Endothelial cell of umbilical vein (primary cell): ENCODE measurements around the gene MYMX. TPM values are rescaled to one million over a fixed set of nuclear protein-coding genes. Genes with fewer than 3 reads are reported as not detected.

ENCODE experiments used
- BruUV-seq: library from RNA; stranded (reverse); fragments of 400-500 nt; replicated peaks from 2 replicates; lab custom pipeline; 2021; lab: Mats Ljungman, UMichigan
- CTCF ChIA-PET: fragments of 300-600, 350-600 bp; sonication (Branson Sonifier 250); formaldehyde crosslinking; loops from one replicate; lab custom pipeline; 2021; ENCODE audit warnings: antibody characterized with exemption, inconsistent platforms; lab: Charles Lee
- POLR2A ChIA-PET: fragments of 300-600, 350-600 bp; sonication (Branson Sonifier 250); formaldehyde crosslinking; loops from one replicate; lab custom pipeline; 2021; ENCODE audit warnings: antibody characterized with exemption, inconsistent platforms; lab: Charles Lee
- DNase-seq: peaks from one replicate; pipeline ENCODE4 v3.0.0-alpha.2; 2011; ENCODE audit warnings: low read depth, low spot score
- FAIRE-seq: peaks from 2 replicates; lab custom pipeline; 2011; peaks lifted over from hg19 to GRCh38; lab: Jason Lieb, UNC
- H2AFZ ChIP-seq: 2 replicates; pipeline ENCODE4 v1.6.0; 2012; ENCODE audit warnings: low read depth, low read length, control low read depth, inconsistent platforms
- H3K27ac ChIP-seq: 2 replicates; pipeline ENCODE4 v1.5.1; 2011; ENCODE audit warnings: low read depth, mild to moderate bottlenecking, control low read depth, low read length, moderate library complexity; ENCODE audit not compliant: insufficient read depth
- H3K27me3 ChIP-seq, 2 experiments: 2 replicates each; pipeline versions ENCODE4 v1.6.0 to v1.6.1; 2011; ENCODE audit warnings: low read length in 2 of 2, mixed read lengths in 1 of 2; ENCODE audit not compliant: control insufficient read depth in 2 of 2, insufficient read depth in 2 of 2
- H3K36me3 ChIP-seq, 2 experiments: 2 replicates in 1 of 2; 3 replicates in 1 of 2; pipeline ENCODE4 v1.5.1; 2011; ENCODE audit warnings: low read length in 2 of 2, mild to moderate bottlenecking in 1 of 2, moderate library complexity in 1 of 2; ENCODE audit not compliant: control insufficient read depth in 2 of 2, insufficient read depth in 2 of 2; ENCODE audit errors: extremely low read depth in 1 of 2
- H3K4me1 ChIP-seq: 3 replicates; pipeline ENCODE4 v1.5.1; 2011; ENCODE audit warnings: mild to moderate bottlenecking, low read length; ENCODE audit not compliant: control insufficient read depth, insufficient read depth; ENCODE audit errors: extremely low read depth
- H3K4me2 ChIP-seq: 2 replicates; pipeline ENCODE4 v1.6.1; 2011; ENCODE audit warnings: low read length, control low read depth, mixed read lengths; ENCODE audit not compliant: insufficient read depth
- H3K4me3 ChIP-seq, 3 experiments: fragments of 200-600 bp in 1 of 3; sonication (generic), shearing (Covaris generic) in 1 of 3; replicated peaks in 1 of 3; 2 replicates each; pipeline ENCODE4 v1.5.1; 2011 to 2016; ENCODE audit warnings: control low read depth in 3 of 3, low read length in 3 of 3, mild to moderate bottlenecking in 2 of 3, inconsistent platforms in 1 of 3, low read depth in 1 of 3, moderate library complexity in 1 of 3; ENCODE audit not compliant: insufficient read depth in 1 of 3
- H3K79me2 ChIP-seq: 2 replicates; pipeline ENCODE4 v1.6.0; 2012; ENCODE audit warnings: low read length, inconsistent platforms; ENCODE audit not compliant: control insufficient read depth, insufficient read depth
- H3K9ac ChIP-seq: replicated peaks from 2 replicates; pipeline ENCODE3; 2011; ENCODE audit warnings: low read length, control low read depth; ENCODE audit not compliant: insufficient read depth; ENCODE audit errors: extremely low read depth
- H3K9me1 ChIP-seq: replicated peaks from 3 replicates; pipeline ENCODE4 v1.6.0; 2011; ENCODE audit warnings: mild to moderate bottlenecking, low read length; ENCODE audit not compliant: control insufficient read depth, insufficient read depth; ENCODE audit errors: extremely low read depth
- H3K9me3 ChIP-seq: replicated peaks from 2 replicates; pipeline ENCODE4 v1.5.1; 2012; ENCODE audit warnings: low read length, inconsistent platforms; ENCODE audit not compliant: control insufficient read depth, insufficient read depth
- H4K20me1 ChIP-seq: replicated peaks from 2 replicates; pipeline ENCODE3; 2011; ENCODE audit warnings: mild to moderate bottlenecking, low read length; ENCODE audit not compliant: control insufficient read depth, insufficient read depth; ENCODE audit errors: extremely low read depth
- EZH2 ChIP-seq: IDR thresholded peaks from 2 replicates; pipeline ENCODE4 v1.6.1; 2012; ENCODE audit warnings: borderline replicate concordance, low read depth, mild to moderate bottlenecking, moderate library complexity, low read length, inconsistent platforms; ENCODE audit not compliant: severe bottlenecking
- FOS ChIP-seq: IDR thresholded peaks from 2 replicates; pipeline ENCODE4 v1.6.1; 2011; ENCODE audit warnings: mild to moderate bottlenecking, low read length, moderate library complexity, borderline replicate concordance; ENCODE audit not compliant: insufficient read depth
- GATA2 ChIP-seq: IDR thresholded peaks from 2 replicates; pipeline ENCODE4 v1.7.0; 2011; ENCODE audit warnings: low read depth, mild to moderate bottlenecking, moderate library complexity, mixed read lengths, low read length; ENCODE audit not compliant: insufficient read length, insufficient read depth
- JUN ChIP-seq: IDR thresholded peaks from 2 replicates; pipeline ENCODE4 v1.6.1; 2011; ENCODE audit warnings: borderline replicate concordance, low read depth; ENCODE audit not compliant: insufficient read length, insufficient read depth
- MYC ChIP-seq: IDR thresholded peaks from one replicate; pipeline ENCODE4 v1.6.1; 2011; ENCODE audit warnings: mild to moderate bottlenecking, low read depth, low read length
- POLR2A ChIP-seq: IDR thresholded peaks from 2 replicates; pipeline ENCODE4 v1.6.1; 2012; ENCODE audit warnings: low read depth, mild to moderate bottlenecking, control low read depth, low read length
- POLR2AphosphoS5 ChIP-seq: IDR thresholded peaks from 2 replicates; pipeline ENCODE4 v1.6.1; 2012; ENCODE audit warnings: low read depth, mild to moderate bottlenecking, control low read depth, low read length, moderate library complexity; ENCODE audit not compliant: insufficient read depth
- dilution Hi-C: fragments of 300-500 bp; cut with MboI; formaldehyde crosslinking; loops from one replicate; pipeline ENCODE4 v1.15.0; 2019; ENCODE audit warnings: low sequenced_read_pairs; ENCODE audit not compliant: extremely low pct_ligation_motif_present
- intact Hi-C: fragments of 100-400 bp; cut with micrococcal nuclease; formaldehyde crosslinking; loops from one replicate; pipeline ENCODE4 v1.10.0; 2022
- polyA plus RNA-seq, 4 experiments: library from polyadenylated mRNA; depleted of rRNA in 3 of 4; stranded (reverse) in 3 of 4; unstranded in 1 of 4; fragments of >200 nt; gene quantifications; 2 replicates each; pipeline versions ENCODE4 v1.2.1 to v1.2.3, GENCODE V29; 2011 to 2012; ENCODE audit warnings: missing spikeins in 1 of 4
- total RNA-seq: library from RNA; stranded (reverse); gene quantifications from 2 replicates; pipeline ENCODE4 v1.2.3, GENCODE V29; 2021
- TF ChIP-seq, protein P1 (sequence below): IDR thresholded peaks from 2 replicates; pipeline ENCODE4 v1.6.1; 2011; ENCODE audit not compliant: insufficient read depth, insufficient read length
- TF ChIP-seq, protein P2 (sequence below), 2 donors: IDR thresholded peaks; 1 replicate in 1 of 2; 2 replicates in 1 of 2; pipeline ENCODE4 v1.5.1; 2011; ENCODE audit warnings: low read length in 2 of 2, mild to moderate bottlenecking in 2 of 2, moderate library complexity in 2 of 2, control low read depth in 1 of 2, inconsistent platforms in 1 of 2, low read depth in 1 of 2; ENCODE audit not compliant: insufficient read depth in 1 of 2; ENCODE audit errors: extremely low read depth in 1 of 2

The MYMX gene
- total and polyA plus RNA-seq, 2 donors (not counting 3 experiments of a cell fraction or from before 2014, with no cell fraction given): 0.18 TPM; not detected in 1

DNA sequence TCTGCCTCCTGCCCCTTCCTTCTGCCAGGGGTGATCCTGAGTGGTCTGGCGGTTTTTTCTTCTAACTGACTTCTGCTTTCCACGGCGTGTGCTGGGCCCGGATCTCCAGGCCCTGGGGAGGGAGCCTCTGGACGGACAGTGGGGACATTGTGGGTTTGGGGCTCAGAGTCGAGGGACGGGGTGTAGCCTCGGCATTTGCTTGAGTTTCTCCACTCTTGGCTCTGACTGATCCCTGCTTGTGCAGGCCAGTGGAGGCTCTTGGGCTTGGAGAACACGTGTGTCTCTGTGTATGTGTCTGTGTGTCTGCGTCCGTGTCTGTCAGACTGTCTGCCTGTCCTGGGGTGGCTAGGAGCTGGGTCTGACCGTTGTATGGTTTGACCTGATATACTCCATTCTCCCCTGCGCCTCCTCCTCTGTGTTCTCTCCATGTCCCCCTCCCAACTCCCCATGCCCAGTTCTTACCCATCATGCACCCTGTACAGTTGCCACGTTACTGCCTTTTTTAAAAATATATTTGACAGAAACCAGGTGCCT lies 16.9 kb downstream of the MYMX start:
- Histone ChIP-seq H2AFZ (no peak overlapping the region), H3K9me3 (no peaks in the 10 kb centered on the region), H3K27ac (peak overlapping the region; percentile 2), H3K27me3 (no peaks in the 10 kb centered on the region), H3K4me3 (no peak overlapping the region), H3K36me3 (peaks cover 16 to 40% of the 10 kb centered on the region in 2 experiments), H4K20me1 (no peaks in the 10 kb centered on the region), H3K4me1 (peaks cover 41% of the 10 kb centered on the region), H3K79me2 (peaks cover 17% of the 10 kb centered on the region), H3K9ac (no peak overlapping the region), H3K9me1 (no peaks in the 10 kb centered on the region), H3K4me2 (no peak overlapping the region)
- dilution Hi-C loops (loop anchor here (10.0 kb wide), 1 partner anchor 129 kb away; no protein-coding TSS in a partner anchor), intact Hi-C loops (loop anchor here (1.0 kb wide), 3 partner anchors 12 to 137 kb away; no protein-coding TSS in a partner anchor)
- DNase-seq (no peak), FAIRE-seq (peak; percentile 21)
- POLR2A ChIA-PET: interaction anchor here (1.5 kb wide), 1 partner anchor 9 kb away, joined by 4 read pairs; no protein-coding TSS in a partner anchor
- TSS peak; percentile 31 for BruUV-seq
- CTCF ChIA-PET: interaction anchor here (0.7 to 7.2 kb wide), 13 partner anchors 10 to 139 kb away, joined by 3 to 148 read pairs (median 6); partner anchors contain the start of gene SLC29A1
- no peak for TF ChIP-seq EZH2
- TF ChIP-seq POLR2A: no peak
- TF ChIP-seq, protein P1, sequence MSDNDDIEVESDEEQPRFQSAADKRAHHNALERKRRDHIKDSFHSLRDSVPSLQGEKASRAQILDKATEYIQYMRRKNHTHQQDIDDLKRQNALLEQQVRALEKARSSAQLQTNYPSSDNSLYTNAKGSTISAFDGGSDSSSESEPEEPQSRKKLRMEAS: no peak
- TF ChIP-seq, protein P2, sequence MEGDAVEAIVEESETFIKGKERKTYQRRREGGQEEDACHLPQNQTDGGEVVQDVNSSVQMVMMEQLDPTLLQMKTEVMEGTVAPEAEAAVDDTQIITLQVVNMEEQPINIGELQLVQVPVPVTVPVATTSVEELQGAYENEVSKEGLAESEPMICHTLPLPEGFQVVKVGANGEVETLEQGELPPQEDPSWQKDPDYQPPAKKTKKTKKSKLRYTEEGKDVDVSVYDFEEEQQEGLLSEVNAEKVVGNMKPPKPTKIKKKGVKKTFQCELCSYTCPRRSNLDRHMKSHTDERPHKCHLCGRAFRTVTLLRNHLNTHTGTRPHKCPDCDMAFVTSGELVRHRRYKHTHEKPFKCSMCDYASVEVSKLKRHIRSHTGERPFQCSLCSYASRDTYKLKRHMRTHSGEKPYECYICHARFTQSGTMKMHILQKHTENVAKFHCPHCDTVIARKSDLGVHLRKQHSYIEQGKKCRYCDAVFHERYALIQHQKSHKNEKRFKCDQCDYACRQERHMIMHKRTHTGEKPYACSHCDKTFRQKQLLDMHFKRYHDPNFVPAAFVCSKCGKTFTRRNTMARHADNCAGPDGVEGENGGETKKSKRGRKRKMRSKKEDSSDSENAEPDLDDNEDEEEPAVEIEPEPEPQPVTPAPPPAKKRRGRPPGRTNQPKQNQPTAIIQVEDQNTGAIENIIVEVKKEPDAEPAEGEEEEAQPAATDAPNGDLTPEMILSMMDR (IDR thresholded peaks at IDR 0.05; ENCODE audit: extremely low read depth in 1 of 2, insufficient read depth in 1 of 2, low read depth in 1 of 2, low read length in 2 of 2): no peak
- TF ChIP-seq FOS: no peak
- no peak for TF ChIP-seq JUN
- no peak for TF ChIP-seq POLR2AphosphoS5
- no peak for TF ChIP-seq MYC
- no peak for TF ChIP-seq GATA2
